OCI-LY1 (cell line): ENCODE data around the gene ABITRAM.
"Not testable (repeated sequence)": the region's sequence is repeated elsewhere in the genome, so short reads cannot be mapped to it uniquely, and the experiment has no call there.

Experiments
- H2AFZ ChIP-seq: fragments of 200-600 bp; sonication (generic), shearing (Covaris generic); 2 replicates; pipeline ENCODE4 v1.6.0; 2014; ENCODE audit warnings: antibody characterized with exemption, mild to moderate bottlenecking, low read length
- H3F3A ChIP-seq: fragments of 200-600 bp; sonication (generic), shearing (Covaris generic); 2 replicates; pipeline ENCODE4 v1.6.0; 2014; ENCODE audit warnings: mild to moderate bottlenecking, antibody characterized with exemption, low read length, moderate library complexity; ENCODE audit not compliant: insufficient read depth
- H3K27ac ChIP-seq: fragments of 200-600 bp; sonication (generic); 2 replicates; pipeline ENCODE4 v1.5.1; 2014; ENCODE audit warnings: low read length, mixed run types, mild to moderate bottlenecking, low read depth; ENCODE audit not compliant: poor library complexity, severe bottlenecking
- H3K27me3 ChIP-seq: fragments of 200-600 bp; sonication (generic); 2 replicates; pipeline ENCODE4 v1.6.0; 2014; ENCODE audit warnings: antibody characterized with exemption, mild to moderate bottlenecking, low read length, moderate library complexity; ENCODE audit not compliant: insufficient read depth
- H3K36me3 ChIP-seq: fragments of 200-600 bp; sonication (generic); 2 replicates; pipeline ENCODE4 v1.6.1; 2014; ENCODE audit warnings: mild to moderate bottlenecking, antibody characterized with exemption, low read length, moderate library complexity, mixed read lengths; ENCODE audit not compliant: insufficient read depth
- H3K4me1 ChIP-seq: fragments of 200-600 bp; sonication (generic); 2 replicates; pipeline ENCODE4 v1.5.1; 2014; ENCODE audit warnings: mild to moderate bottlenecking, low read length, moderate library complexity; ENCODE audit not compliant: insufficient read depth, severe bottlenecking
- H3K4me2 ChIP-seq: fragments of 200-600 bp; sonication (generic), shearing (Covaris generic); 2 replicates; pipeline ENCODE4 v1.6.1; 2014; ENCODE audit warnings: low read length
- H3K4me3 ChIP-seq: fragments of 200-600 bp; sonication (generic); 2 replicates; pipeline ENCODE4 v1.5.1; 2014; ENCODE audit warnings: low read length, low read depth, mild to moderate bottlenecking, mixed read lengths; ENCODE audit not compliant: poor library complexity, severe bottlenecking
- H3K79me2 ChIP-seq: fragments of 200-600 bp; shearing (Covaris generic); 2 replicates; pipeline ENCODE4 v1.6.1; 2016; ENCODE audit warnings: mixed run types, low read length, mixed read lengths; ENCODE audit not compliant: insufficient read depth
- H3K9ac ChIP-seq: fragments of 200-600 bp; sonication (generic), shearing (Covaris generic); 2 replicates; pipeline ENCODE4 v1.6.1; 2014; ENCODE audit warnings: mild to moderate bottlenecking, low read length, mixed read lengths
- H3K9me2 ChIP-seq: fragments of 200-600 bp; sonication (generic), shearing (Covaris generic); 2 replicates; pipeline ENCODE4 v1.6.1; 2014; ENCODE audit warnings: low read depth, mild to moderate bottlenecking, low read length, mixed read lengths
- H3K9me3 ChIP-seq: fragments of 200-600 bp; shearing (Covaris generic); 2 replicates; pipeline ENCODE4 v1.6.1; 2014; ENCODE audit warnings: low read length, mixed read lengths
- H4K20me1 ChIP-seq: fragments of 200-600 bp; sonication (generic), shearing (Covaris generic); 2 replicates; pipeline ENCODE4 v1.6.0; 2016; ENCODE audit warnings: mild to moderate bottlenecking, low read length; ENCODE audit not compliant: insufficient read depth
- CTCF ChIP-seq: fragments of 200-600 bp; sonication (generic), shearing (Covaris generic); IDR thresholded peaks from 2 replicates; pipeline ENCODE4 v1.5.1; 2017; ENCODE audit warnings: mild to moderate bottlenecking, antibody characterized with exemption, low read length, moderate library complexity, mixed read lengths
- EZH2 ChIP-seq: fragments of 200-600 bp; sonication (generic), shearing (Covaris generic); IDR thresholded peaks from 2 replicates; pipeline ENCODE4 v1.8.0; 2017; ENCODE audit warnings: borderline replicate concordance, mixed run types, mild to moderate bottlenecking, antibody characterized with exemption, low read length, moderate library complexity, mixed read lengths

ABITRAM gene

GRCh38 chr9:108889649-108890067, 44.5 kb upstream of the ABITRAM start:
- Histone ChIP-seq H3K4me2 (no peak overlapping the region), H3K9me3 (no peaks in the 10 kb centered on the region), H4K20me1 (no peaks in the 10 kb centered on the region), H3K36me3 (peaks cover 69% of the 10 kb centered on the region), H3F3A (no peaks in the 10 kb centered on the region), H3K27ac (no peak overlapping the region), H2AFZ (no peak overlapping the region), H3K9me2 (no peaks in the 10 kb centered on the region), H3K4me3 (no peak overlapping the region), H3K27me3 (no peaks in the 10 kb centered on the region), H3K79me2 (no peaks in the 10 kb centered on the region), H3K9ac (no peak overlapping the region), H3K4me1 (peaks cover 16% of the 10 kb centered on the region)
- no peak for TF ChIP-seq EZH2
- peak; percentile 37; the same call in 1 of the 2 replicates for TF ChIP-seq CTCF

- H3K9ac ChIP-seq, result no peak overlapping the region
- no peaks in the 10 kb centered on the region for H3K79me2 ChIP-seq
- H2AFZ ChIP-seq, result no peak overlapping the region
- peaks cover 86% of the 10 kb centered on the region for H3K36me3 ChIP-seq
- no peak overlapping the region for H3K4me2 ChIP-seq
- H3K4me3 ChIP-seq, result no peak overlapping the region
- no peak overlapping the region for H3K27ac ChIP-seq
- H3F3A ChIP-seq, result no peaks in the 10 kb centered on the region
- no peaks in the 10 kb centered on the region for H3K9me3 ChIP-seq
- H3K4me1 ChIP-seq, result no peaks in the 10 kb centered on the region
- no peaks in the 10 kb centered on the region for H3K27me3 ChIP-seq
- H3K9me2 ChIP-seq, result no peaks in the 10 kb centered on the region
- TF ChIP-seq EZH2 (no peak), CTCF (no peak)
- no peaks in the 10 kb centered on the region for H4K20me1 ChIP-seq
These were observed 39.8 kb upstream of the ABITRAM start for GRCh38 chr9:108894225-108894997.

- Histone ChIP-seq H3K27me3 (no peaks in the 10 kb centered on the region), H3K4me1 (no peaks in the 10 kb centered on the region), H3K9me2 (no peaks in the 10 kb centered on the region), H3K9me3 (no peaks in the 10 kb centered on the region), H3K4me3 (no peak overlapping the region), H3F3A (no peaks in the 10 kb centered on the region), H3K79me2 (no peaks in the 10 kb centered on the region), H3K36me3 (peaks cover 84% of the 10 kb centered on the region), H3K27ac (no peak overlapping the region), H4K20me1 (no peaks in the 10 kb centered on the region), H3K9ac (no peak overlapping the region), H3K4me2 (no peak overlapping the region), H2AFZ (no peak overlapping the region)
- TF ChIP-seq CTCF (no peak), EZH2 (no peak)
These were observed 36.7 kb upstream of the ABITRAM start for GRCh38 chr9:108897324-108898096.

- H3F3A ChIP-seq, H4K20me1 ChIP-seq, H3K9me2 ChIP-seq, H3K9me3 ChIP-seq, H3K4me2 ChIP-seq, H3K9ac ChIP-seq, H3K79me2 ChIP-seq, H2AFZ ChIP-seq, H3K4me3 ChIP-seq, H3K27ac ChIP-seq, H3K4me1 ChIP-seq, H3K27me3 ChIP-seq: not testable (repeated sequence)
- peaks cover 84% of the 10 kb centered on the region for H3K36me3 ChIP-seq
These were observed 35.0 kb upstream of the ABITRAM start for GRCh38 chr9:108899023-108899695.
